Fibroblast of skin of back (primary cell): Measurements from ENCODE around the gene FAM187B.
"Not testable (repeated sequence)": the region's sequence is repeated elsewhere in the genome, so short reads cannot be mapped to it uniquely, and the experiment has no call there.

Experiments used
- DNase-seq: peaks from one replicate; pipeline ENCODE4 v3.0.0-alpha.2; 2013

FAM187B gene

DNA sequence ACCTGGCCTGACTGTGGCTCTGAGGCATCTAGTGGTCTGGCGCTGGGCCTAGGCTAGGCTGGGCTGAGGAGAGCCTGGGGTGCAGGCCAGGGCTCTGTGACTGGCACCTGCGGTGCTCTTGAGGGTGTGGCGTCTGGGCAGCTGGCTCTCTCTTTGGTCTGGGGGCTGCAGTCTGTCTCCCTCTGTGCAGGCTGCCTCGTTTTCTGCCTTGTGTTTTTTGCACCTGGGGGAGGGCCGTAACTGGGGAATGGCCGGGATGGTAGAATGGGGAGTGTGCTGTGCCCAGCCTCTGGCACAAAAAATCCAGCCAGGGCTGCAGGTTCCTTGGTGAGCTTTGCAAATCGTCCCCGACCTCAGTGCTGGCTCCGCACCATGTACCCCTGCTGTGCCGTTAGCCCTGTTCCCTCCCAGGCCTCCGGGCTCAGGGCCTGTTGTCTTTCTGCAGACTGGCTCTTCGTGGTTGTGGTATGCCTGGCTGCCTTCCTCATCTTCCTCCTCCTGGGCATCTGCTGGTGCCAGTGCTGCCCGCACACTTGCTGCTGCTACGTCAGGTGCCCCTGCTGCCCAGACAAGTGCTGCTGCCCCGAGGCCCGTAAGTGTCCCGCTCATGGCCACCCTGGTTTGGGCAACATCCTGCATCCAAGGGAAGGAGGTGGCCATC lies 33.7 kb upstream of the FAM187B start:
- no peak for DNase-seq

DNA sequence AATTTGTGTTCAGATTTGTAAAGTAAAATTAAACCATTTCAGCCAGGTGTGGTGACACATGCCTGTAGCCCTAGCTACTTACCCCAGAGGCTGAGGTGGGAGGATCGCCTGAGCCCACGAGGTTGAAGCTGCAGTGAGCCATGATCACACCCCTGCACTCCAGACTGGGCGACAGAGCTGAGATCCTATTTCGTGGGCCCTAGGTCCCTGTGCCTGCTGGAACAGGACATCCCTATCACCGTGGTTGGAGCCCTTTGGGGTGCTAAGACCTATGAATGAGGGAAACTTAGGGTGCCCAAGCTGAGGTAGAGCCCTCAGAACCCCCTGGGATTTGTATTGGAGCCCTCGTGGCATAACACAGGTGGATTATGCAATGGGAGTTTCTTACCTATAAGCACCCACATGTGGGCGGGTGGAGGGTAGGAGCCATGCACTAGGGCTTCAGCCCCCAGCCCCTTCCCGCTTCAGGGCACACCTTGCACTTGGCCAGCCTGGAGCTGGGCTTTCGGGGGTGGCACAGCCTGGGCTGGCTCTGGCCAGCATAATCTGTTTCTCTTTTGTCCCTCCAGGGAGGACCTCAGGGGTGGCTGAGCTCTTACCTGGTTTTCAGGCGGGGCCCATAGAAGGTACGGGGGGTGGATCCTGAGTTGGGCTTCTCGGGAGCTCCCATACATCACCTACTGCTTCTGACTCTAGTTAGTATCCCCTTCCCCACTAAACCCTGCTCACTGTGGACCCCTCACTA lies 33.0 kb upstream of the FAM187B start:
- no peak for DNase-seq

GRCh38 chr19:35260694-35261304 lies 32.3 kb upstream of the FAM187B start:
- no peak for DNase-seq

GRCh38 chr19:35257113-35257461 lies 28.5 kb upstream of the FAM187B start:
- no peak for DNase-seq

DNA sequence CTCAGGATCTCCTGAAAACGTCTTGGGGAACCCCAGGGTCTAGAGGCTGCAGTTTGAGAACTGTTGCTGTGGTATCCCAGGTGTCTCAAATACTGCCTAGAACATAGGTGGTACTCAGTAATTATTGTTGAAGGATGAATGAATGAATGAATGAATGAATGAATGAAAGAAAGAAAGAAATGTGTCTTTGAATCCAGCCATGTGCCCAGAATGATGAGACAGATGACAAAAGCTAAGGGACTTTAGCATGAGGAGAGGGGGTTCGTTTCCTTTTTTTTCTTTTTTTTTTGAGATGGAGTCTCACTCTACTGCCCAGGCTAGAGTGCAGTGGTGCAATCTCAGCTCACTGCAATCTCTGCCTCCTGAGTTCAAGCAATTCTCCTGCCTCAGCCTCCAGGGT lies 28.0 kb upstream of the FAM187B start:
- no peak for DNase-seq

DNA sequence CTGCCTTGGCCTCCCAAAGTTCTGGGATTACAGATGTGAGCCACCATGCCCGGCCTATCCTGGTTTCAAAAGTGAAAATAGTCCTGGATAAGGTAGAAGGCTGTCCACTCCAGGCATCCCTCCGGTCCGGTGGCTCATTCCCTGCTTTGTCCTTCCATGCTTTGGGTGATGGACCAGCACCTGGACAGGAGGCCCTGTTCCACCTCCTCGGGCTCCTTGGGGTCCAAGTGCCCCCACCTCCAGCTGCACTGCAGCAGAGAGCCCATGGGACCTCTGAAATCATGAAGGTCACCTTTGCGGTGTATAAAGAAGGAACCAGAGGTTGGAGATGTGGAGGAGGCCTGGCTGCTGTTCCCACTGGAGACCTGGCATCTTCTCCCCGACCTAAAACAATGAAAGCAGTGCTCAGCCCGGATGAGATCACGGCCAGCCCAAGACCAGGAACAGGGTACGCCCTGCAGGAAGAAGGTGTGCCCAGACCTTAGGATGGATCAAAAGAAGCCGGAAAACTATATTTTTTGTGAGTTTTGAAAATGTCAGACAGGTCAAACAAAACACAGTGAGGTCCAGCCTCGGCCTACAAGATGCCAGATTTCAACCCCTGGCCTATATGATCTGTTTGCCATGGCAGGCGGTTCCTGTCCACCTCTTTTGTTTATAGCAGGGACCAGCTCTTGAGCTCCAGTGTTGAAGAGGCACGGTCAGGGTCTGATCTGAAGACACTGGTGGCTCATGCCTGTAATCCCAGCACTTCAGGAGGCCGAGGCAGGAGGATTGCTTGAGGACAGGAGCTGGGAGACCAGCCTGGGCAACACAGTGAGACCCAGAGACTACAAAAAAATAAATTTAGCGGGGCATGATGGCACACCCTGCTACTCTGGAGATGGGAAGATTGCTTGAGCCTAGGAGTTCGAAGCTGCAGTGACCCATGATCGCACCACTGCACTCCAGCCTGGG lies 26.1 kb upstream of the FAM187B start:
- DNase-seq = no peak

- no peak for DNase-seq
Observed at GRCh38 chr19:35253316-35254286, 25.1 kb upstream of the FAM187B start.

GRCh38 chr19:35251456-35251855 lies 22.9 kb upstream of the FAM187B start:
- DNase-seq = no peak

DNA sequence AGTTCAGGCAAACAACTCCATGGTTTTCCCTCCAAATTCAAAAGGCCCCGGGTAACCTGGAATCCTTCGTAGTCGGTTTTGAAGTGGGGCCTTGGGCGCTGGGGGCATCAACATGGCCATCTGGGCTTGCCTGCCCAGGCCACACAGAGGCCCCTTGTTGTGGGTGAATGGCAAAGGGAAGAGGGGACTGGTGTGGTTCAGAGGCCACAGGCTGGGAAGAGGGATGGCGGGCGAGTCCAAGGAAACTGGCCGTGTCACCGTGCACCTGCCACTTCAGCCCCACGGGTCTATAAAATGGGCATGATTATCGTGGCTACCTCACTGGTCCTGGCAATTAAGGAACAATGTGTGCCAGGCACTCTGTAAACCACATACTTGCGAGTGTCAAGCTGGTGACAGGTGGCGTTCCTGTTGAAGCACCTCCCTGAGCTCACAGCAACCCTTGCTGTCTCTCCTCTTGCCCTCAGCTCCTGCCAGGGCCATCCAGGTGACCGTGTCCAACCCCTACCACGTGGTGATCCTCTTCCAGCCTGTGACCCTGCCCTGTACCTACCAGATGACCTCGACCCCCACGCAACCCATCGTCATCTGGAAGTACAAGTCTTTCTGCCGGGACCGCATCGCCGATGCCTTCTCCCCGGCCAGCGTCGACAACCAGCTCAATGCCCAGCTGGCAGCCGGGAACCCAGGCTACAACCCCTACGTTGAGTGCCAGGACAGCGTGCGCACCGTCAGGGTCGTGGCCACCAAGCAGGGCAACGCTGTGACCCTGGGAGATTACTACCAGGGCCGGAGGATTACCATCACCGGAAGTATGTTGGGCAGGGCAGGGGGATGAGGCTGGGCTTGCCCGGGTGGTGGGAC lies 21.5 kb upstream of the FAM187B start:
- DNase-seq = no peak

- no peak for DNase-seq
Observed at GRCh38 chr19:35249146-35249847, 20.8 kb upstream of the FAM187B start.

- DNase-seq = no peak
Observed at GRCh38 chr19:35248310-35249145, 20.0 kb upstream of the FAM187B start, which contains the start of gene LSR. LSR (plus strand) TSS chr19:35249002; CDS start chr19:35249023, 21 bp downstream.

DNA sequence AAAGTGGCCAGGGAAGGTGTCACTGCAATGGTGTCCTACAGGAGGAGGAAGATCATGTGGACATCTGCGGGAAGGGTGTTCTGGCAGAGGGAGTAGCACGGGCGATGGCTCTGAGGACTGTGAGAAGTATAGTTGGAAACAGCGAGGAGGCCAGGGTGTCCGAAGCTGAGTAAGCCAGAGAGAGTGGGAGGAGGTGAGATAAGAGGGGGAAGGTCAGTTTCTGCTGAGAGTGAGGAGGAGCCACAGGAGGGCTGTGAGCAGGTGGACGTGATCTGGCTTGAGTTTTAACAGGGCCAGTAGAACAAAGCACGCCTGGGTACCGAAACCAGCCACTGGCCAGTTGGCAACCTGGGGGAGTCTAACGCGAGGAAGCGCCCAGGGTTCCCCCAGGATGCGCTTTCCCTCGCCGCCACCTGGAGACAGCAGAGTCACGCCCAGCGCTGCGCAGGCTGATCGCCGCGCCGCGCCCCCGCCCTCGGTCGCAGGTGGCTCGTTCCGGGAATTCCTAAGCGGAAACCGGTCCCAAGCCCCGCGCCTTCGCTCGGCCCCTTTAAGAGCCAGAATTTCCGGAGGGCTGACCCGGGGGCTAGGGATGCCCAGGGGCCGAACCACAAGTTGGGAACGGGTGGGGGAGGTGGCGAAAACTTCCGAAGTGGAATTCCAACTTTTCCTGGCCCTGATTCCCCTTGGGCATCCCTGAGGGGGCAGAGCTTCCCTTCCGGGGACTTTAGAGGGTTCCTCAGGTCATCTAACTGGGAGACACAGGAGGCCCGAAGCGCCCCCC lies 19.2 kb upstream of the FAM187B start:
- DNase-seq = no peak

DNA sequence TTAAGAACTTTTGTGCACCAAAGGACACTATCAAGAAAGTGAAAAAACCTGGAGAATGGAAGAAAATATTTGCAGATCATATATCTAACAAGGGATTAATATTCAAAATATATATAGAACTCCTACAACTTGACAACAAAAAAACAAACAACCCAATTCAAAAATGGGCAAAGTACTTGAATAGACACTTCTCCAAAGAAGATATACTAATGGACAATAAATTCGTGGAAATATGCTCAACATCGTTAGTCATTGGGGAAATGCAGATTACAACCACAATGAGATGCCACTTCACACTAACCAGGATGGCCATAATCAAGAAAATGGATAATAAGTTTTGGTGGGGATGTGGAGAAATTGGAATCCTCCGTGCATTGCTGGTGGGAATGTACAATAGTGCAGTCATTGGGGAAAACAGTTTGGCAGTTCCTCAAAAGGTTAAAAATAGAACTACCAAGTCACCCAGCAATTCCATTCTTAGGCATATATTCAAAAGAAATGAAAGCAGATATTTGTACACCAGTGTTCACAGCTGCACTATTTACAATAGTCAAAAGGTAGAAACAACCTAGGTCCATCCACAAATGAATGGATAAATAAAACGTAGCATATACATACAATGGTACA lies 18.0 kb upstream of the FAM187B start:
- DNase-seq = no peak

GRCh38 chr19:35241417-35241816 lies 12.9 kb upstream of the FAM187B start:
- DNase-seq = no peak

DNA sequence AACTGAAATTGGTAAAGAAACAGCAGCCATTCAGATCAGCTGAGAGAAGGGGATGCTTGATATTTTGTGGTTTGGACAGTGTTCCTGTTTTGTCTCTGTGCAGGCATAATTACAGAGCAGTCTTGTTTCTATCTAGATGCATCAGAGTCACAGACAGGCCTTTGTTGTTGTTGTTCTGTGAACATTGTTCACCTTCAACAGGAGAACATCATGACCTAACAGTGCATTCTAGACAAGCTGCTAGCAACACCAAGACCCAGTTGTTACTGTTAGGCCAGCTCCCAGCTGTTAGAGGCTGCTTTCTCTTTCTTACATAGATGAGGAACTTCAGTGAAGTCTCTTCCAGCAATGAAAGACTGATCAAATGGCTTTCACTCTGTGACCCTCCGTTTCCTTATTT lies 11.8 kb upstream of the FAM187B start:
- no peak for DNase-seq

GRCh38 chr19:35239597-35239996 lies 11.1 kb upstream of the FAM187B start:
- DNase-seq = not testable (repeated sequence)

- DNase-seq = no peak
Observed at GRCh38 chr19:35236638-35237400, 8.3 kb upstream of the FAM187B start.
